Testis (tissue), 3 donors: ENCODE measurements around the gene SLC22A4. TPM values are rescaled to one million over a fixed set of nuclear protein-coding genes. Genes with fewer than 3 reads are reported as not detected.

Source experiments
- DNase-seq: peaks from one replicate; pipeline ENCODE4 v3.0.0-alpha.2; 2019
- H3K27ac ChIP-seq, 2 donors: fragments of 200-600 bp; sonication (generic); one replicate each; pipeline ENCODE4 v1.5.1; 2019
- H3K27me3 ChIP-seq: fragments of 200-600 bp; sonication (generic); one replicate; pipeline ENCODE4 v1.5.1; 2019
- H3K36me3 ChIP-seq: fragments of 200-600 bp; sonication (generic); one replicate; pipeline ENCODE4 v1.5.1; 2017; ENCODE audit warnings: low read depth; ENCODE audit errors: missing control alignments
- H3K4me1 ChIP-seq: fragments of 200-600 bp; sonication (generic); one replicate; pipeline ENCODE4 v1.5.1; 2019
- H3K4me3 ChIP-seq, 2 donors: fragments of 200-600 bp; sonication (generic); one replicate each; pipeline ENCODE4 v1.5.1; 2017 to 2019
- H3K9me3 ChIP-seq: fragments of 200-600 bp; sonication (generic); one replicate; pipeline ENCODE4 v1.5.1; 2017
- POLR2A ChIP-seq: fragments of 450-650 bp; IDR thresholded peaks from one replicate; pipeline ENCODE4 v1.6.1; 2017; ENCODE audit warnings: antibody characterized with exemption, mild to moderate bottlenecking, moderate library complexity
- WGBS, 2 donors: methylation state at CpG; one replicate each; pipeline ENCODE4 v1.1.5; 2018; 5-methylcytosine and 5-hydroxymethylcytosine counted together
- intact Hi-C: fragments of 100-400 bp; cut with DNase I; formaldehyde crosslinking; loops from one replicate; pipeline ENCODE4 v1.15.1; 2023; ENCODE audit warnings: low total_unique reads
- polyA plus RNA-seq: library from polyadenylated mRNA; stranded (reverse); fragments of 350-450 nt; fragmentation: Illumina TruSeq; extraction: RNeasy Lipid Tissue Mini Kit (QIAGEN cat#74804); gene quantifications from one replicate; pipeline ENCODE4 v1.2.3, GENCODE V29; 2014; ENCODE audit warnings: low read depth, low replicate concordance; ENCODE audit not compliant: insufficient read depth
- total RNA-seq, 2 donors: library from RNA; depleted of rRNA; stranded (reverse); fragments of >200 nt; gene quantifications; one replicate each; pipeline ENCODE4 v1.2.3, GENCODE V29; 2016
- TF ChIP-seq, protein P1 (sequence below), 3 experiments: fragments of 450-650 bp in 2 of 3; fragments of 200-600 bp in 1 of 3; sonication (generic) in 1 of 3; IDR thresholded peaks; one replicate each; pipeline ENCODE4 v1.5.1; 2016 to 2019; ENCODE audit warnings: antibody characterized with exemption in 3 of 3, mild to moderate bottlenecking in 2 of 3, moderate library complexity in 1 of 3

Gene SLC22A4
- total and polyA plus RNA-seq, 3 donors from 2014 or later, result 1.1 to 2.3 (median 1.5) TPM

DNA sequence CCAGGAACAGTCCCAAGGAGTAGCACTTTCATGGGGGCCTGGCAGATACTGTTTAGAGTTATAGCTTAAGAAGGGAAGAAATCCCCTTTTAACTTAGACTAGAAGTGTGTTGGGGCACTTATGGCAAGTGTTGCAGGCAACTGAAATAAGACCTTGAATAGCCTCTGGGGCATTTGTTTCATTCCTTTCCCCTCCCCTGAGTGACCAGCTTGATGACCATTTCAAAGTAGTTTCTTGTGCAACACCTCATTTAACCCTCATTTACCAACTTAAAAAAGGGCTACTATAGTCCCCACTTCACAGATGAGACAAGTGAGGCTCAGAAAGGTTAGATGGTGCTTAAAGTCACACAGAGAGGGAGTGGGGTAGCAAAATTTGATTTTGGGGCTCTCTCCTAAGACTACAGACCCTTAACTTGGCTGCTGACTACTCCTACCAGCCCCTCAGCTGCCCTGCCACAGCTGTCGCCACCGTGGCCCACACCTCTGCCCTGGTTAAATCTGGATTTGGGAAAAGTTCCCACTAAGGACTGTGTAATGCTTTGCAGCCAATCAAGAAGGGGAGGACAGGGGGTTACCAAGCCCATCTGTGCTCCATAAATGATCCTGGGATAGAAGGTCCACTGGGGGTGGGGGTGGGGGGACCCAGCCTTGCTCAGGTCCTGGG lies 31.2 kb upstream of the SLC22A4 start:
- Histone ChIP-seq H3K36me3 (no peaks in the 10 kb centered on the region), H3K27ac (peak overlapping the region in 1 of 2 donors; percentile 15), H3K27me3 (no peaks in the 10 kb centered on the region), H3K4me1 (peaks cover 29% of the 10 kb centered on the region), H3K4me3 (no peak overlapping the region), H3K9me3 (no peaks in the 10 kb centered on the region)
- DNase-seq, result no peak
- intact Hi-C loops, result no loop called here
- 100% methylated on average over 2 of the region's 2 CpGs for WGBS, 2 donors
- TF ChIP-seq POLR2A, result no peak
- TF ChIP-seq, protein P1, sequence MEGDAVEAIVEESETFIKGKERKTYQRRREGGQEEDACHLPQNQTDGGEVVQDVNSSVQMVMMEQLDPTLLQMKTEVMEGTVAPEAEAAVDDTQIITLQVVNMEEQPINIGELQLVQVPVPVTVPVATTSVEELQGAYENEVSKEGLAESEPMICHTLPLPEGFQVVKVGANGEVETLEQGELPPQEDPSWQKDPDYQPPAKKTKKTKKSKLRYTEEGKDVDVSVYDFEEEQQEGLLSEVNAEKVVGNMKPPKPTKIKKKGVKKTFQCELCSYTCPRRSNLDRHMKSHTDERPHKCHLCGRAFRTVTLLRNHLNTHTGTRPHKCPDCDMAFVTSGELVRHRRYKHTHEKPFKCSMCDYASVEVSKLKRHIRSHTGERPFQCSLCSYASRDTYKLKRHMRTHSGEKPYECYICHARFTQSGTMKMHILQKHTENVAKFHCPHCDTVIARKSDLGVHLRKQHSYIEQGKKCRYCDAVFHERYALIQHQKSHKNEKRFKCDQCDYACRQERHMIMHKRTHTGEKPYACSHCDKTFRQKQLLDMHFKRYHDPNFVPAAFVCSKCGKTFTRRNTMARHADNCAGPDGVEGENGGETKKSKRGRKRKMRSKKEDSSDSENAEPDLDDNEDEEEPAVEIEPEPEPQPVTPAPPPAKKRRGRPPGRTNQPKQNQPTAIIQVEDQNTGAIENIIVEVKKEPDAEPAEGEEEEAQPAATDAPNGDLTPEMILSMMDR (IDR thresholded peaks at IDR 0.05), result no peak

DNA sequence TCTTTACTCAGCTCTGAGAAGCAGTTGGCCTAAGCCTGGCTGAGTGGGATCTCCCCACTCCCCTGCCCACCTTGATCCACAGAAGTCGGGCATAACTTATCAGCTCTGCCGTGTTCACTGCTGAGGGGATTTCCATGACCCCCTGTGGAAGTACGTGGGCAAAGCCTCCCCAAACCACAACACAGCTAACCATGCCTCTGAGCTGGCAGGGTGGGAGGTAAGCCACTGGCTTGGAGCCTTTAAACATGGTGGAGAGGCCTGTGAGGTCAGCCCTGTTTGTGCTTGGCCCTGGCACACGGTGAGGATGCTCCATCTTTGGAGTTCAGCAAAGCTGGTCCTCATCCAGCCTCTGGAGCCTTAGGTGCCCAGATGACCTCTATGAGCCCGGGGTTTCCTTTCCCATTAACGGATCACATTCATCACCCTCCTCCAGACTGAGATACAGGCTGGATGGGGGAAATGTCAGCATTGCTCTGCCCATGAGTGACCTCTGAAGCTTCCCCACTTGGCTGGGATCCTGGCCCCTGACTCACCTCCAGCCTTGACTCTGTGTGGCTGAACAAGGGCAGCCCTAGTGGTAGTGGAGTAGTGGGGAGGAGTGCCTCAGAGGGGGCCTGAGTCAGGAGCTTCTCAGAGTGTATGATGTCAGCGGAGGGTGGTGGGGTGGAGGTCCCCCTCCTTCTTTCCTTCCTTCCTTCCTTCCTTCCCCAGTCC lies 30.5 kb upstream of the SLC22A4 start:
- Histone ChIP-seq H3K27ac (peak overlapping the region in 1 of 2 donors; percentile 15), H3K4me1 (peaks cover 29% of the 10 kb centered on the region), H3K27me3 (no peaks in the 10 kb centered on the region), H3K4me3 (no peak overlapping the region), H3K36me3 (no peaks in the 10 kb centered on the region), H3K9me3 (no peaks in the 10 kb centered on the region)
- TF ChIP-seq, protein P1 (IDR thresholded peaks at IDR 0.05), result no peak
- no peak for TF ChIP-seq POLR2A
- 70 to 75% methylated on average over 3 to 7 of the region's 7 CpGs for WGBS, 2 donors
- peak; percentile 15 for DNase-seq
- intact Hi-C loops, result no loop called here

DNA sequence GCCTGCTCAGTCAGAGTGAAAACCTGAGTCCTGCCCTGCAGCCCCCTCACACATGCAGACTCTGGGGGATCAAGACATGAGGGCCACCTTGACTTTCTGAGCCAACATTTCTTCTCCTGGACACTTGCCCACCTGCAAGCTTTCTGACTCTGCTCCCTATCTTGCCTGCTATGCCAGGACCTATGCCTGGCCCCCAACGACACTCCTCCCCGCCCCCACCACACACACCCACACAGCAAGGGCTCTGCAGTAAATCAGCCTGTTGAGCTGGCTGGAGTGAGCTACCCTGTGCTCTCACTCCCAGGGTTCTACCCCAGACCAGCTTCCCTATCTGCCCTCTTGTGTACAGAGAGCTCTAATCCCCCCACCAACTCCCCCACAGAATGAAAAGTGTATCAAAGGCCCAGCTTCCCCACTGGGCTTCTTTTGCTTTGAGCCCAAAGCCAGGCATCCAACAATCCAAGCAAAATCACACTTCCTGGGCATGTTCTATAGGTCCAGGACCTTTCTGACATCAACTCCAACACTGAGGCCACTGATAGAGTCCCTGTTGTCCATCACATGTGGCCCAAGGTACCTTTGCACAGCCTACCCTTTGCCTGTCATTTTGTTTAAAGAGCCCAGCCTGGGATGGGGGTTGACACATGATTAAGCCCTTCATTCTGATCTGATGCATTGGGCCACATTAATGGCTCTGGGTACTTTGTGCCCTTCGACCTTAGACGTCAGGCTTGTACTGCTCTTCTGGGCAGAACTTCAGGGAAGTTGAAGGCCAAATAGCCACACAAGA lies 29.5 kb upstream of the SLC22A4 start:
- WGBS, 2 donors, result 53 to 70% methylated on average over 2 to 4 of the region's 4 CpGs
- H3K36me3 ChIP-seq, result no peaks in the 10 kb centered on the region
- no peaks in the 10 kb centered on the region for H3K9me3 ChIP-seq
- intact Hi-C loops, result no loop called here
- H3K27ac ChIP-seq, result peak overlapping the region in 1 of 2 donors; percentile 56
- no peaks in the 10 kb centered on the region for H3K27me3 ChIP-seq
- peaks cover 22% of the 10 kb centered on the region for H3K4me1 ChIP-seq
- no peak overlapping the region for H3K4me3 ChIP-seq
- peak; percentile 11 for DNase-seq
- TF ChIP-seq, protein P1 (IDR thresholded peaks at IDR 0.05), result no peak
- no peak for TF ChIP-seq POLR2A

DNA sequence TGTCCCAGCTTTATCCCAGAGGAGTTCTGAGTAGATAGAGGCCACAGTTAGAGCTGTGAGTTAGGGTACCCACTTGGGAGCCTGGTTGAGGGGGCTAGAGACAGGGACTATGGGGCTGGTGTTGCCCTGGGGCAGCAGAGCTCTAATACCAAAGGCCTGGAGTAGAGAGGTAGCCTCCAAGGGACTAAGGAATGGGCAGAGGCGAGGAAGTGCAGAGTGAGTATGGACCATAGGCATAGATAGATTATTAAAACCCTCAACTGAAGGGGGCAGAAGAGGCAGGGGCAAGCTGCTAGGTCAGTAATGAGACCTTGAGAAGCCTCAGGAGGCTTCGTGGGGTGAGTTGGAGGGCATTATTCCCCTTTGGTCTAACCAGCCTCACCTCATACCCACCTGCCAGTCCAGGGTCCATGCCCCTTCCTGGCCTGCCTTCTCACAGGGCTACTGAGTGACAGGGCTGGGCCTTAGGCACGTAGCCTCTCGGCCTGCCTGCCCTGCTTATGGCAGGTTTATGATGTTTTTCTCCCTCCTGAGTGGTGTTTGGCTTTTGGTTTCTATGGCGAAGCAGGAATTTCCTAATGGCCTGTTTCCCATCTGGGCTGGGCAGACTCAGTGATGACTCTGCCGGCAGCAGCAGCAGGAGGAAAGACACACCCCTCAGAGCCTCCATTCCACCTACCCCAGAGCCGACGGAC lies 28.7 kb upstream of the SLC22A4 start:
- 54 to 62% methylated on average over 6 to 8 of the region's 8 CpGs for WGBS, 2 donors
- peak overlapping the region in 1 of 2 donors; percentile 56 for H3K27ac ChIP-seq
- H3K36me3 ChIP-seq, result no peaks in the 10 kb centered on the region
- intact Hi-C loops, result no loop called here
- no peak for TF ChIP-seq POLR2A
- DNase-seq, result no peak
- no peak overlapping the region for H3K4me3 ChIP-seq
- no peaks in the 10 kb centered on the region for H3K9me3 ChIP-seq
- H3K4me1 ChIP-seq, result peaks cover 18% of the 10 kb centered on the region
- no peaks in the 10 kb centered on the region for H3K27me3 ChIP-seq
